ENCODE data around the gene FGD2. TPM values are rescaled to one million over a fixed set of nuclear protein-coding genes. Genes with fewer than 3 reads are reported as not detected.
"Not testable (repeated sequence)": the region's sequence is repeated elsewhere in the genome, so short reads cannot be mapped to it uniquely, and the experiment has no call there.

Gene FGD2
- total RNA-seq, 1 experiment from 2014 or later: 0.08 TPM

DNA sequence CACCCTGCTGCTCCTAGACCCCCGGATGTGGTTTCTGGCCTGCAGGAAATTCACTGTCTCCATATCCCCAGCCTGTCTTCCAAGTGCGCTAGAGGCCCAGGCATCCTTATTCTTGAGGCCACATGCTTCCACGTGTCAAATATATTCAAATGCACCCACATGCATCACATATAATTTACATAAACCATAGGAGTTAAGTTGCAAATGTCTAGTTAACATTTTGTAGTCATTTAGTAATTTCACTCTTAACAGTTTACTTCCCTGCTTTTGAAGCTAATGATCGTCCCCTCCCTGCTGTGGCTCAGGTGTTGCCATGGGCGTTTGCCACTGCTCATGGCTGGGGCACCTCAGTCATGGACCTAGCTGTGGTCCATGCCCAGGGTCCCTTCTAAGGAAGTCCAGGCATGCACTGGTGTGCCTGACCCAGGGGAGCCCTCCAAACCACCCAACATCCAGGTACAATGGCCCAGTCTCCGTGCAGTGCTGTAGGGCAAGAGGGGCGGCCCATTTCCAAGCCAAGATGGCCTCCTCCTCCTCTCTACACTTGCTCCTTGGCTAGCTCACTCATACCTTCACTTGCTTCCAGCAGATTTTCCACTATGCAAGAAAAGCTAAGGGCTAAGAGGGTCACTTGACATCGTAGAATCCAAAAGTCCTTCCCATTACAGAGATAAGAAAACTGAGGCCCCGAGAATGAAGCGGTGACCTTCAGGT lies 42.4 kb downstream of the FGD2 start:
- no peak for DNase-seq (ENCODE audit: low read depth, low spot score)
- in situ Hi-C loops (cut with HindIII; ENCODE audit: low pct_unique_long_range_greater_than_20kb, low sequenced_read_pairs): no loop called here

GRCh38 chr6:37048403-37048850 lies 43.0 kb downstream of the FGD2 start:
- no peak for DNase-seq (ENCODE audit: low read depth, low spot score)
- in situ Hi-C loops (cut with HindIII; ENCODE audit: low pct_unique_long_range_greater_than_20kb, low sequenced_read_pairs): no loop called here

GRCh38 chr6:37048851-37049757 lies 43.6 kb downstream of the FGD2 start:
- in situ Hi-C loops (cut with HindIII; ENCODE audit: low pct_unique_long_range_greater_than_20kb, low sequenced_read_pairs): no loop called here
- DNase-seq (ENCODE audit: low read depth, low spot score): no peak

GRCh38 chr6:37049758-37050044 lies 44.2 kb downstream of the FGD2 start:
- DNase-seq (ENCODE audit: low read depth, low spot score): no peak
- in situ Hi-C loops (cut with HindIII; ENCODE audit: low pct_unique_long_range_greater_than_20kb, low sequenced_read_pairs): no loop called here

- in situ Hi-C loops (cut with HindIII; ENCODE audit: low pct_unique_long_range_greater_than_20kb, low sequenced_read_pairs): no loop called here
- no peak for DNase-seq (ENCODE audit: low read depth, low spot score)
These were observed 44.8 kb downstream of the FGD2 start for GRCh38 chr6:37050045-37050853.

DNA sequence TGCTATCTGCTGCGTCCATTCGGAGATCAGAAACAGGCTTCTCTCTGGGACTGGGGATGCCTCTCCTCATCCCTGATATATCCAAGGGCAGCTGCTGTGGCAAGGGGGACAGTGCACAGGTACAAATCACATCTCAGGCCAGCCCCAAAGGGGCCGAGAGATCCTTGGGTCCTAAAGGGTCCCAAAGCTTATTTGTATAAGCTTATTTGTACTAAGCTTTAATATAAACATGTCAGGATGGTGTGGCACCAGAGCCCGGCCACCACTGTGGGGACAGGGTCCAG lies 45.3 kb downstream of the FGD2 start:
- in situ Hi-C loops (cut with HindIII; ENCODE audit: low pct_unique_long_range_greater_than_20kb, low sequenced_read_pairs): no loop called here
- DNase-seq (ENCODE audit: low read depth, low spot score): no peak

DNA sequence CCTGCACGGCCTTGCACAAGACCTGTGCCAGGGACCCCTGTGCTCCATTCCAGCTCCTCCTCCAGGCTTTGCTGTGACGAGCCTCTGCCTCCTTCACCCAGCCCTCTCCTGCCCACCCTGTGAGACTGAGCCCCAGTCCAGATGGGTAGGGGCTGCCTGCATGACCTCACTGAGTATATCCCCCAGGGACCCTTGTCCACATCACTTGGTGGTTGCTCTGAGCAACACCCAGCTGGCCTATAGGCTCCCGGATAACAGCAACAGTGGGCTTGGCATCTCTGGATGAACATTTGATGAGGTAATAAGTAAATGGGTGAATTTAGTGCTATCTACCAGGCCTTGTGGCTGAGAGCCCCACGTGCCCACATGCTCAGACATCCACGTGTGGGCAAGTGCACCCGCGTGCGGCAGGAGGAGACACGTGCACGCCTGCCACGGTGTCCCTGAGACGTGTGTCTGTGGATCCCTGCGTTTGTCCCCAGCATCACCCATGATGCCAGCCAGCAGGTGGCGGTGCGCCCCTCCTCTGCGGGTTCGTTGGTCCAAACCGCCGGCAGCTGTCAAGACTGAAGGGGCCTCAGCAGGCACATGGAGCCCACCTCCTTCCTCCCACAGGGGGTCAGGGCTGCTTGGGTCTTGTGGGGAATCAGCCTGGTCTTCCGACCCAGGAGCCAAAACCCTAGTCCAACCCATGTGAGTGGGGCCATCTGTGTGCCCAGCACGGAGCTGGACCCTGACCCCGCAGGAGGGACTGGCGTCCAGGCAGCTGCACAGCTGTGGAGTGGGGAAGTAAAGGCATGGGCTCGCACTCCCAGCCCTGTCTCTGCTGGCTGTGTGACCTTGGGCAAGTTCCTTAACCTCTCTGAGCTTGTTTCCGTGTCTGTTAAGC lies 45.9 kb downstream of the FGD2 start:
- in situ Hi-C loops (cut with HindIII; ENCODE audit: low pct_unique_long_range_greater_than_20kb, low sequenced_read_pairs): no loop called here
- peak; percentile 72 for DNase-seq (ENCODE audit: low read depth, low spot score)

DNA sequence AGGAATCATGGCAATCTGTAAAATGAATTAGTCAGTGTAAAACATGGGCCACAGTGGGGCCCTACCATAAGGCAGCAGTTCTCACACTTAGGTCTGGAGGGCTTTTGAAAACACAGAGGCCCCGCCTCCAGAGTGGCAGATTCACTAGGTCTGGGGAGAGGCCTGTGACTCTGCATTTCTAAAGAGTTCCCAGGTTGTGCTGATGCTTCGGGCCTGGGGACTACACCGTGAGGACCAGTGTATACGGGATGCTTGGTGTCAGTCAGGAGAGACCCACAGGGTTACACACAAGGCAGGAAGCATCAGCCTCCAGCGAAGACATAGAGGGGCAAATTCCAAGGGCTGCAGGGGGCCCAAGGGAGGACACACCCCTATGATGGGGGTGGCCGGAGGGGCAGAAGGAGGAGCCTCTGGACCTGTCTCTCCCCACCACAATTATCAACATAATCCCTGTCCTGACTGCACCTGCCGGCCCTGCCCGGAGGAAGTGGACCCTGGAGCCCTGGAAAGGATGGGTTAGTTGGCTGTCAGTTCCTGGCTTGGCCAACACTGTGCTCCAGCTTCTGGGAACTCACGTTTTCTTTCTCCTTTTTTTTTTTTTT lies 46.7 kb downstream of the FGD2 start:
- no peak for DNase-seq (ENCODE audit: low read depth, low spot score)

DNA sequence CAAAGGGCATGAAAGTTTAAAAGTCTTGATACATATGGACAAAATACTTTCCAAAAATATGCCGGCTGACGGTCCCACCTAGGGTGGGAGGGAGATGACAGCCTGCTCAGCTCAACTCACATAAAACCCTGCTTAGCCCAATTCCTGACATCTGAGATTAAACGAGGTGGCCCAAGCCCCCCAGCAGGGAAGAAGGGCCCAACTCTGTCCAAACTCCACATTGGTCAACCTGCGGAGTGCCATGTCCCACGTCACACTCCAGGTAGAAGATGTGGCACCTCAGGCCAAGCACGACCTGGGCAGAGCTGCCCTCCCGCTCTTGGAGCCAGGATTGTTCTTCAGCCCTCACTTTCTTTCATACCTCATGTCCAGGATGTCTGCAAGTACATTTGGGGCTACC lies 48.2 kb downstream of the FGD2 start:
- DNase-seq (ENCODE audit: low read depth, low spot score): no peak
- in situ Hi-C loops (cut with HindIII; ENCODE audit: low pct_unique_long_range_greater_than_20kb, low sequenced_read_pairs): no loop called here

More for the DNA sequence above, 46.7 kb downstream of the FGD2 start:
- in situ Hi-C loops (cut with HindIII; ENCODE audit: low pct_unique_long_range_greater_than_20kb, low sequenced_read_pairs): no loop called here

DNA sequence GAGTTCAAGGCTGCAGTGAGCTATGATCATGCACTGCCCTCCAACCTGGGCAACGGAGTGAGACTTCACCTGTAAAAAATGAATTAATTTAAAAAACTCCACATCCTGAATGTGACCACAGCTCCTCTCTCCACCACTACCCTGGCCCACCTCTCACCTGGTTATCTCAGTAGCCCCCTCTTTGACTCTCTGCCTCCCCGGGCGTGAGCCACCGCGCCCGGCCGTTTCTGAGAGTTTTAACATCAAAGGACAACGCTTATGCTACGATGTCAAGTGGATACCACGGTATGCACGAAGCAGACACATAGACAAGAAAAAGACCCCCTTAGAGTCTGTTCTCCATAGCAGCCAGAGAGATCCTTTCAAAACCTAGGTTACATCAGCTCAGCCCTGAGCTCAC lies 48.7 kb downstream of the FGD2 start:
- no peak for DNase-seq (ENCODE audit: low read depth, low spot score)
- in situ Hi-C loops (cut with HindIII; ENCODE audit: low pct_unique_long_range_greater_than_20kb, low sequenced_read_pairs): no loop called here

- no peak for DNase-seq (ENCODE audit: low read depth, low spot score)
- in situ Hi-C loops (cut with HindIII; ENCODE audit: low pct_unique_long_range_greater_than_20kb, low sequenced_read_pairs): no loop called here
These were observed 49.1 kb downstream of the FGD2 start for GRCh38 chr6:37054580-37054979.

- in situ Hi-C loops (cut with HindIII; ENCODE audit: low pct_unique_long_range_greater_than_20kb, low sequenced_read_pairs): no loop called here
These were observed 50.6 kb downstream of the FGD2 start for GRCh38 chr6:37056112-37056403.

GRCh38 chr6:37056439-37057127 lies 51.1 kb downstream of the FGD2 start:
- no peak for DNase-seq (ENCODE audit: low read depth, low spot score)
- in situ Hi-C loops (cut with HindIII; ENCODE audit: low pct_unique_long_range_greater_than_20kb, low sequenced_read_pairs): no loop called here

More at GRCh38 chr6:37056112-37056403, 50.6 kb downstream of the FGD2 start:
- no peak for DNase-seq (ENCODE audit: low read depth, low spot score)

DNA sequence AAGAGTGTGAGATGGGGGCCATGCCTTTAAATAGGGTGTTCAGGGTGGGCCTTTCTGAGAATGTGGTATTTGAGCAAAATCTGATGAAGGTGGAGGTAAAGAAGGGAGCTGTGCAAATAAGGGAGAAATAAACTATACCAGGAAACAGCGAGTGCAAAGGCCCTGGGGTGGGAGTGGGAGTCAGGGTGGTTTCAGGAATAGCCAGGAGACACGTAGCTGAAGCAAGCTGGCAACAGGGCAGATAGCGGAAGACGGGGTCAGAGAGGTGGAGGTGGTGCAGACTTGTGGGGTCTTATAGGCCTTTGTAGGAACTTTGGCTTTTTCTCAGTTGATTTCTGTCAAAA lies 51.6 kb downstream of the FGD2 start:
- in situ Hi-C loops (cut with HindIII; ENCODE audit: low pct_unique_long_range_greater_than_20kb, low sequenced_read_pairs): no loop called here
- DNase-seq (ENCODE audit: low read depth, low spot score): no peak

- DNase-seq (ENCODE audit: low read depth, low spot score): no peak
- in situ Hi-C loops (cut with HindIII; ENCODE audit: low pct_unique_long_range_greater_than_20kb, low sequenced_read_pairs): no loop called here
These were observed 52.2 kb downstream of the FGD2 start for GRCh38 chr6:37057678-37058077.

- DNase-seq (ENCODE audit: low read depth, low spot score): no peak
- in situ Hi-C loops (cut with HindIII; ENCODE audit: low pct_unique_long_range_greater_than_20kb, low sequenced_read_pairs): no loop called here
These were observed 52.7 kb downstream of the FGD2 start for GRCh38 chr6:37058084-37058586.

DNA sequence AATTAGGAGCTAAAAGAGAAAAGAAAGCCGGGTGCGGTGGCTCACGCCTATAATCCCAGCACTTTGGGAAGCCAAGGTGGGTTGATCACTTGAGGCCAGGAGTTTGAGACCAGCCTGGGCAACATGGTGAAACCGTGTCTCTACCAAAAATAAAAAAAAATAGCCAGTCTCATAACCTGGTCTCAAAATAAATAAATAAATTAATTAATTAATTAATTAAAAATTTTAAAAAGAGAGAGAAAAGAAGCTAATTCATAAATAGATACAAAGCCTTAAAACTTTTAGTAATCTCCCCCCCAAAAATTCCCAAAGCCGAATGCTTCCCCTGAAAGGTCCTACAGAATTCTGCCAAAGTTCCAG lies 53.5 kb downstream of the FGD2 start:
- in situ Hi-C loops (cut with HindIII; ENCODE audit: low pct_unique_long_range_greater_than_20kb, low sequenced_read_pairs); DNase-seq (ENCODE audit: low read depth, low spot score): not testable (repeated sequence)
